NCI-H1105 (cell line): ENCODE measurements around the gene SLC35D2.
"Not testable (repeated sequence)": the region's sequence is repeated elsewhere in the genome, so short reads cannot be mapped to it uniquely, and the experiment has no call there.

Source experiments
- DNase-seq: peaks from one replicate; lab custom pipeline; 2025; lab: John Stamatoyannopoulos, UW

The SLC35D2 gene

DNA sequence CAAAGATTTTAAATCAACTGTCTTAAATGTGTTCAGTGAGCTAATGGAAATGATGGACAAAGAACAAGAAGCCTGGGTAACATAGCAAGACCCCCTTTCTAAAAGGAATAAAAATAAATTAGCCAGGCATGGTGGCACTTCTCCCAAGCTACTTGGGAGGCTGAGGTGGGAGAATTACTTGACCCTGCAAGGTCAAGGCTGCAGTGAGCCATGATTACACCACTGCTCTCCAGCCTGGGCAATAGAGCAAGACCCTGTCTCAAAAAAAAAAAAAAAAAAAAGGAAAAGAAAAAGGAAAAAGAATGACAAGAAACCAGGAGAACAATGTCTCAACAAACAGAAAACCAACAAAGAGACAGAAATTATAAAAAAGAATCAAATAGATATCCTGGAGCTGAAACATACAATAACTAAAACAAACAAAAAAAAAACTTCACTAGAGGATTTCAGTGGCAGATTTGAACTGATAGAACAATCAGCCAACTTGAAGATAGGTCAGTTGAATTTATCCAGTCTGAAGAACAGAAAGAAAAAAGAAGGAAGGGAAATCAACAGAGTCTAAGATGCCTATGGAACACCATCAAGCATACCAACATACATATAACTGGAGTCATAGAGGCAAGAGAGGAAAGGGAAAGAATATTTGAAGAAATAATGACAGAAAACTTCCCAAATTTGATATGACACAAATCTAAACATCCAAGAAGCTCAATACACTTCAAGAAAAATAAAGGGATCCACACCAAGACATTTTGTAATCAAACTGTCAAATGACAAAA, 16.8 kb upstream of the SLC35D2 start:
- DNase-seq = no peak

DNA sequence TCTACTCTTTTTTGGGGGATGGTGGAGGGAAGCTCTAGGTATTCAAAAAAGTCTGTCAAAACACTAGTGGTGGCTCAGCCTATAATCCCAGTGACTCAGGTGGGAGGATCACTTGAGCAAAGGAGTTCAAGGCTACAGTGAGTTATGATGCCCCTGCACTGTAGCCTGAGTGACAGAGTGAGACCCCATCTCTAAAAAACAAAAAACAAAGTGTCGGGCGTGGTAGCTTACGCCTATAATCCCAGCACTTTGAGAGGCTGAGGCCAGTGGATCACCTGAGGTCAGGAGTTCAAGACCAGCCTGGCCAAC, 15.8 kb upstream of the SLC35D2 start:
- DNase-seq = no peak

DNA sequence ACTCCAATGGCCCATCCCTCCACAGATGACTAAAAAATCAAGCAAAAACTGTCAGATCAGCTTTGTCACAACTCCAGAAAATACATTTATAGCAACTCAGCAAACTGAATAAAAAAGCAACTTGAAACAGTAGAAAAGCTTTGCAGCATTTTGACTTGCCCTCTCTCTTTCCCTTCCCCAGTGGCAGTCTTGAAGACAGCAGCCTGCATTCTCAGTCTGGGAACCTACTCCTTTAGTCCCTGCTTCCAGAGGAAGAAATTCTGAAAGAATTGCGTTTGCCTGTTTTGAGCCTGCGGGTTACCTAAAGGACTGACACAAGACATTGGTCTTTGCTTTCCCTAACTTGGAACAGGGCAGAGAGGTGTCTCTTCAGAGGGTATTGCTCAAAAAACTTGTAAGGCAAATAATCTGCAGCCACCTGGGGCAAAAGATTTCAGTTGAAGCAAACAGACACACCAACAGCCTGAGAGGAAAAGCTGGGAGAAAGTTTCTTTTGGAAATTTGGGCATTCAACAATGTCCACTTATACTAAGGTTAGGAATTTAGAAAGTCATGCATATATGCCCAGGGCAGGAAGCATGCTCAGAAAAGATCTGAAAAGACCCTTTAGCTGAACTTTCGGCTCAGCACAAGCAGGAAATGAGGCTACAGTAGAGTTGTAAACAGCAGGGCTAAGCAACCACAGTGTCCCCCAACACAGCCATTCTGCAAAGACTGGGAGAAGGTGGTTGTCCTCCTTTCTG, 15.2 kb upstream of the SLC35D2 start:
- DNase-seq = no peak

DNA sequence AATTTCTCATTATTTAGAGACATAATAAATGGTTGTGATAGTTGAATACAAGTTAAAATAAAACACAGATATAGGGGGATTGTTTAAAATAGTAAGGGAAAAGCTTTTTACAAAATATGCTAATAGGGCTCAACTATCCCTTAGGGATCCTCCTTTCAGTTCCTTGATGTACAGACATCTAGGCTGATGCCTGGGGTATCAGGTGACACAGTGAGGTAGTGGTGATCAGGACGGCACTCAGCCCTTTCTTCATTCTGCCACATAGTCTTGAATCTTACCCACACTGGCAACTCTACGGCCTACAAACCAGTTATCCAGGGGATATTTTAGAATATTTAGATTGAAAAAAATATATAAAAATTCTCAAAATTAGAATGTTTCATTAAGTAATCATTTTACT, 12.5 kb upstream of the SLC35D2 start:
- no peak for DNase-seq

GRCh38 chr9:96394832-96395496, 11.5 kb upstream of the SLC35D2 start:
- DNase-seq = no peak

- no peak for DNase-seq
Observed at GRCh38 chr9:96392263-96392662, 8.8 kb upstream of the SLC35D2 start.

DNA sequence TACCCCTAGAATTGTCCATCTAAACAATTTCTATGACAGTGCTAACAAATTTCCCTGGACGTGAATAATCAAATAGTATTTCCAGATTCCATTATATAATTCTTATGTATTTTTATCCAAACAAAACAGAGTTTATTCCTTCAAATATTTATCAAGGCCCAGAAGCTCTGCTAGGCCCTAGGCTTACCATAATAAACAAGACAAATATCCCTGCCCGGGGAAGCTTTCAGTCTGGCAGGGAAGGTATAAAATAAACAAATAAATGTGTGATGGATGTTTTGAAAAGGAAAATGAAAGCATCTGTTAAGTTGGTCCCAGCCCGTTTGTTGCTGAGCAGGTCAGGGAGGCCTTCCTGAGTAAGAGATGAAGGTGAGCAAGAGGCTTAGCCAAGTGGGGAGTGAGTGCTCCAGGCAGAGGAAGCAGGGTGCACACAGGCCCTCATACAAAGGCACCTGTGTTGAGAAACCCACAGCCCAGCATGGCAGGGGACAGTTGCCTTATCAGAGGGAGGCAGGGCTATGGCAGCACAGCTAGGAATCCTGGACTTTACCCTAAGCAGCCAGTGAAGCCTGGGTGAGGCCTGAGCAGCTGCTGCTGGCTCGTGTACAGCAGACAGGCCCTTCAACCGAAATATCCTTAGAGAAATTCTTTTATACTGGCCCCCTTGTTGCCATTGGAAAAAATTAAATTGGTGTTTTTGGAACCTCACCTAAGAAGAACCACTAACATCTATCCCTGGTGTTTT, 7.7 kb upstream of the SLC35D2 start:
- no peak for DNase-seq

- no peak for DNase-seq
Observed at GRCh38 chr9:96388144-96388543, 4.6 kb upstream of the SLC35D2 start.

GRCh38 chr9:96386157-96386556, 2.6 kb upstream of the SLC35D2 start:
- DNase-seq = no peak

DNA sequence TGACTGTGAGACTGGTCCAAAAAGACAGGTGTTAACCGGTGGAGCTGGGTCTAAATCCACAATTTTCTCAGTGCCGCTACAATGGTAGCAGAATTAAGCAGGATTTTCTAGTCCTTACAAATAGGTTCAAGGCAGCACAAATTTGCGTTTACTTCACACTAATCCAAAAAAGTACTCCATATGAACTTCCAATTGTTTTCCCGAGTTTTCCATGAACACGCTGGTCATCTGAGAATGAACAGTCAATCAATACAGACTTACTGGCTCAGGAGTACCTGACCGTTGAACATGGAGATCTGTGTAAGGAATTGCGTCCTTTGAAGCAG, 709 bp downstream of the SLC35D2 start:
- no peak for DNase-seq

DNA sequence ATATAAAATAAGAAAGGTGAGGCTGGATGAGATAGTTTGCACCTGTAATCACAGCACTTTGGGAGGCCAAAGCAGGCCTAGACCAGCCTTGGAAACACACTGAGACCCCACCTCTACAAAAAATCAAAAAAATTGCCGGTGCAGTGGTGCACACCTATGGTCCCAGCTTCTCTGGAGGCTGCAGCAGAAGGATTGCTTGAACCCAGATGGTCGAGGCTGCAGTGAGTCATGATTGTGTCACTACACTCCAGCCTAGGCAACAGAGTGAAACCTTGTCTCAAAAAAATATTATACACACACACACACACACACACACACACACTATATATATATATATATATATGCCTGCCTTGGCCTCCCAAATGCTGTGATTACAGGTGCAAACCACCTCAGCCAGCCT, 1.3 kb downstream of the SLC35D2 start:
- DNase-seq = no peak

DNA sequence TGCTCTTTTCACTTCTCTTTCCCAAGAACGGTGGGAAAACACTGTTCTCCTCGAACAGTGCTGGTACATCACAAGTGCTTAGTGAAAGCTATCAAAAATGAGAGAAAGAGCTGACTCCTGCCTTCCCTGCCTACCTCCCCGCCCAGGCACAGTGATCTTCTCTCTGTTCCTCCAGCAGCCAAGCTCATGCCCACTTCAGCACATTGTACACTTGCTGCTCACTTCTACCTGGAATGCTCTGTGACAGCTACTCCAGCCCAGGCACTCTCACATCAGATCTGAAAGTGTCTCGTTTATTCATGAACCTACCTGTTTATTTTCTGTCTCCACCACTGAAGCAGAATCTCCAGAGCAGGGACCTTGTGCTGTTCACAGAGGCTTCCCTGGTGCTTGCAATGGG, 1.8 kb downstream of the SLC35D2 start:
- DNase-seq = no peak

GRCh38 chr9:96381125-96381524, 2.4 kb downstream of the SLC35D2 start:
- no peak for DNase-seq

GRCh38 chr9:96379461-96379860, 4.0 kb downstream of the SLC35D2 start:
- no peak for DNase-seq

- no peak for DNase-seq
Observed at GRCh38 chr9:96378187-96378586, 5.3 kb downstream of the SLC35D2 start.

- no peak for DNase-seq
Observed at GRCh38 chr9:96376891-96377874, 6.3 kb downstream of the SLC35D2 start.

- not testable (repeated sequence) for DNase-seq
Observed at GRCh38 chr9:96375507-96375906, 8.0 kb downstream of the SLC35D2 start.

DNA sequence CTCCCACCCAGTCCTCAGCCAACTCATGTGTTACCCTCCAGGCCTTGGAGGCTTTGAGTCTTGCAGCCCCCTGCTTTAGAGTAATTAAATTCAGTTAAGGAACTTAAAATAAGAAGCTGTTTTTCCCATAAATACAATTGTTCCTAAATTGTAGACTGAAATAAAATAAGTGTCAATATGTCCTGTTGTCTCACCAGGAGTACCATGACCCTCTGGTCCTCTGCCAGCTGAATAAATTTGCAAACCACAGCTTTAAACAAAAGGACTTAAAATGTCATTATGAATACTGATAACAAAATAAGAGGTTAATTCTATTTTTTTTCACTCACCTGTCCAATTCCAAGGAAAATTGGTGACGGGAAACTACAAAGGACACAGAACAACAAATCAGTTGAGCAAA, 15.6 kb downstream of the SLC35D2 start:
- DNase-seq = no peak

DNA sequence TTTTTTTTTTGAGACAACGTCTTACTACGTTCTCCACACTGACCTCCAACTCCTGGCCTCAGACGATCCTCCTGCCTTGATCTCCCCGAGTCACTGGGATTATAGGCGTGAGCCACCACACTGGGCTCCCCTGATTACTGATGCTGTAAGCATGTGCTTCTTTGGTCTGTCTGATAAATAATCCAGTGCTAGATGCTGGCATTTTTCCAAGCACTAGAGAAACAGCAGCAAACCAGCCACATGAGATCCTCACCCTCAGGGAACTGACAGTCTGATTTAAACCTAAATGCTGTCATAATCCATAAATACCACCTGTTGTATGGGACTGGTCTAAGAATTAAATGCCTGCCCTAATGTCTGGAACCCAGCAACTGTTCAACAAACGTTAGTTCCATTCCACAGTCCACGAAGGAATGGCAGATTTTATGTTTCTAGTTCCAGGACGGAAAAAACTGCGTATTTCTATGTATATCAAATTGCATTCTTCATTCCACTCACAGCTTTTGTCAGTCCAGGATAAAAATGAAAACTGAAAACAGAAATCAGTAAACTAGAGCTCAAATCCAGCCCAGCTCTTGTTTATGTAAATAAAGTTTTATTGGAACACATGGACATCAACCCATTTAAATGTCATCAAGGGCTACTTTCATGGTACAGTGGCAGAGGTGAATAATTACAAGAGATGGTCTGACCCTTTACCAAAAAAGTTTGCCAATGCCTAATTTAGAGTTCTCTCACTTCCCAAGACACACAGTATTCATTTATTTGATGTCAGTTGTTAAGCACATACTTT, 20.1 kb downstream of the SLC35D2 start:
- DNase-seq = no peak

DNA sequence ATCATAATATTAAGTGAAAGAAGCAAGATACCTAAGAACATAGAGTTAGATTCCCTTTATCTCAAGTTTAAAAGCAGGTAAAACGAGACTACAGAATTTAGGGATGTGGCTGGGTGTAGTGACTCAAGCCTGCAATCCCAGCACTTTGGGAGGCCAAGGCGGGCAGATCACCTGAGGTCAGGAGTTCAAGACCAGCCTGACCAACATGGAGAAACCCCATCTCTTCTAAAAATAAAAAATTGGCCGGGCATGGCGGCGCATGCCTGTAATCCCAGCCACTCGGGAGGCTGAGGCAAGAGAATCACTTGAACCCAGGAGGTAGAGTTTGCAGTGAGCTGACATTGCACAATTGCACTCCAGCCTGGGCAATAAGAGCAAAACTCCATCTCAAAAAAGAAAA, 21.4 kb downstream of the SLC35D2 start:
- DNase-seq = not testable (repeated sequence)

GRCh38 chr9:96361668-96362067, 21.8 kb downstream of the SLC35D2 start:
- DNase-seq = no peak
